WTC11 (cell line): ENCODE data around the gene RSPH9. TPM values are rescaled to one million over a fixed set of nuclear protein-coding genes. Genes with fewer than 3 reads are reported as not detected.
A peak's percentile ranks its signal among the peaks of the same experiment; 100 is the strongest.

Source experiments
- ATAC-seq: fragments of 200-7000 bp; cut with Tn5 transposase; 2 replicates; pipeline ENCODE4 v1.10.0; 2021; ENCODE audit warnings: mild to moderate bottlenecking, moderate library complexity
- CTCF ChIA-PET: fragments of 300-600 bp; sonication (Branson Sonifier 250); formaldehyde crosslinking; loops from one replicate; lab custom pipeline; 2021; ENCODE audit warnings: antibody characterized with exemption; lab: Charles Lee
- POLR2A ChIA-PET: fragments of 350-600 bp; sonication (Branson Sonifier 250); formaldehyde crosslinking; loops from one replicate; lab custom pipeline; 2021; ENCODE audit warnings: antibody characterized with exemption; lab: Charles Lee
- DNase-seq: peaks from one replicate; pipeline ENCODE4 v3.0.0; 2021; ENCODE audit warnings: low spot score
- H3K27ac Mint-ChIP-seq: 2 replicates; pipeline ENCODE4 v1.8.0; 2021; ENCODE audit warnings: mixed read lengths
- H3K27me3 Mint-ChIP-seq: 2 replicates; pipeline ENCODE4 v1.8.0; 2021; ENCODE audit warnings: low read depth, mild to moderate bottlenecking, moderate library complexity, mixed read lengths
- H3K36me3 Mint-ChIP-seq: 2 replicates; pipeline ENCODE4 v1.8.0; 2021; ENCODE audit warnings: mixed read lengths
- H3K4me1 Mint-ChIP-seq: 2 replicates; pipeline ENCODE4 v1.8.0; 2022; ENCODE audit warnings: mixed read lengths
- H3K4me3 Mint-ChIP-seq: 2 replicates; pipeline ENCODE4 v1.8.0; 2021; ENCODE audit warnings: mild to moderate bottlenecking, moderate library complexity, mixed read lengths
- H3K9me3 Mint-ChIP-seq: 2 replicates; pipeline ENCODE4 v1.8.0; 2021; ENCODE audit warnings: mixed read lengths
- JAZF1 ChIP-seq: fragments of 250-450 bp; sonication (Bioruptor Pico); IDR thresholded peaks from 2 replicates; pipeline ENCODE4 v1.9.0; 2021; ENCODE audit warnings: moderate library complexity, mild to moderate bottlenecking, inconsistent platforms
- NFE2L1 ChIP-seq: sonication (generic); formaldehyde crosslinking; IDR thresholded peaks from 2 replicates; pipeline ENCODE4 v1.8.1; 2023; ENCODE audit warnings: missing genetic modification reagents
- SOX15 ChIP-seq: fragments of 250-450 bp; sonication (Bioruptor Pico); IDR thresholded peaks from 2 replicates; pipeline ENCODE4 v1.9.0; 2021; ENCODE audit warnings: mild to moderate bottlenecking
- TP53 ChIP-seq: sonication (generic); formaldehyde crosslinking; IDR thresholded peaks from 2 replicates; pipeline ENCODE4 v1.8.1; 2023; ENCODE audit warnings: mild to moderate bottlenecking, missing genetic modification reagents
- ZBTB21 ChIP-seq: sonication (generic); formaldehyde crosslinking; IDR thresholded peaks from 2 replicates; pipeline ENCODE4 v1.8.1; 2023; ENCODE audit warnings: mild to moderate bottlenecking, missing genetic modification reagents, borderline replicate concordance
- ZNF121 ChIP-seq: sonication (generic); formaldehyde crosslinking; IDR thresholded peaks from 2 replicates; pipeline ENCODE4 v1.8.0; 2023; ENCODE audit warnings: missing genetic modification reagents
- ZNF416 ChIP-seq: fragments of 250-450 bp; sonication (Bioruptor Pico); IDR thresholded peaks from 2 replicates; pipeline ENCODE4 v1.9.0; 2021; ENCODE audit warnings: mild to moderate bottlenecking, inconsistent platforms
- ZNF423 ChIP-seq: fragments of 250-450 bp; sonication (Bioruptor Pico); IDR thresholded peaks from 2 replicates; pipeline ENCODE4 v2.1.2; 2022; ENCODE audit warnings: mild to moderate bottlenecking, moderate library complexity
- total RNA-seq: library from RNA; stranded (reverse); gene quantifications from 3 replicates; pipeline ENCODE4 v1.2.3, GENCODE V29; 2021
- TF ChIP-seq, protein P1 (sequence below): fragments of 250-450 bp; sonication (Bioruptor Pico); conservative IDR thresholded peaks from 2 replicates; pipeline ENCODE4 v1.9.0; 2021; ENCODE audit warnings: mild to moderate bottlenecking
- TF ChIP-seq, protein P2 (sequence below): sonication (generic); formaldehyde crosslinking; IDR thresholded peaks from 2 replicates; pipeline ENCODE4 v1.8.1; 2022; ENCODE audit warnings: missing genetic modification reagents, borderline replicate concordance
- TF ChIP-seq, protein P3 (sequence below): sonication (generic); formaldehyde crosslinking; IDR thresholded peaks from 2 replicates; pipeline ENCODE4 v1.8.0; 2022; ENCODE audit warnings: missing genetic modification reagents
- TF ChIP-seq, protein P4 (sequence below): sonication (generic); formaldehyde crosslinking; conservative IDR thresholded peaks from 2 replicates; pipeline ENCODE4 v1.8.1; 2023; ENCODE audit warnings: mild to moderate bottlenecking, low read depth, missing genetic modification reagents, moderate library complexity

Gene RSPH9
- total RNA-seq, 1 experiment from 2014 or later, result 0.35 TPM

DNA sequence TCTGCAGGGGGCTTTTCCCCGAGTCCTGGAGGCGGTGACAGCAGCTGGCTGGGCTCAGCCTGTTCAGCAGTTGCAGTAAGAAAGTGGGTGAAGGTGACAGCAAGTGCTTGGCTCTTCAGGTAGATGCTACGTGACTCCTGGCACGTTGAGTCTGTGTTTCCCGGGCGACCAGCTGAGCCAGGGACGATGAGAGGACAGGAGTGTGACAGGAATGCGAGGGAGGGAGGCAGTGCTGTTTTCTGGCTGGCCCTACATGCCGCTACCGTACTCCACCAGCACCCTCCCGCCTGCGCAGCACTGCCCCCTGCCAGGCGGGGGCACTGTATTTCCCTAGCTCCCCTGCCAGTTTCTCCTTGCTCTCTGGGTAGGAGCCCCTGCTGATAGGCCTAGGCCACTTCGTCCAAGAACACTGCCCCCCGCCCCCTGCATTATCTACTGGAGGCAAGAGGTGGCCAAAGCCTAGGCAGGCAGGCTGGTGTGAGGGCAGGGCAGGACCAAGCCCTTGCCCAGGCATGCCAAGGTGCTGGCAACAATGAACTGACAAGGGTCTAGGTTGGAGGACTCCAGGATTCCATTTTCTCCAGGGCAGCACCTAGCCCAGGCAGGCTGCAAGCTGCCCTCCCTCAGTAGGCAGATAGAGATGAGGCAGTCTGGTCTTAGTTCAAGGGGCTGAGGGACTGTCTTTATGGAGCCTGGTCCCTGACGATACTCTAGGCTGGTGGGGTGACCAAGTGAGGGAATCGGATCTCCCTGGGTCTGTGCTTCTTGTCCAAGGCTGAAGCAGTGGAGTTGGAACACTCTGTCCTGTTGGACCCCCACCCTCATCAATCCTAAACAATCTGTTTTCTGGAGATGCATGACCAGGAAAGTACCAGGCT lies 23.6 kb downstream of the RSPH9 start (continued):
- TF ChIP-seq, protein P1, sequence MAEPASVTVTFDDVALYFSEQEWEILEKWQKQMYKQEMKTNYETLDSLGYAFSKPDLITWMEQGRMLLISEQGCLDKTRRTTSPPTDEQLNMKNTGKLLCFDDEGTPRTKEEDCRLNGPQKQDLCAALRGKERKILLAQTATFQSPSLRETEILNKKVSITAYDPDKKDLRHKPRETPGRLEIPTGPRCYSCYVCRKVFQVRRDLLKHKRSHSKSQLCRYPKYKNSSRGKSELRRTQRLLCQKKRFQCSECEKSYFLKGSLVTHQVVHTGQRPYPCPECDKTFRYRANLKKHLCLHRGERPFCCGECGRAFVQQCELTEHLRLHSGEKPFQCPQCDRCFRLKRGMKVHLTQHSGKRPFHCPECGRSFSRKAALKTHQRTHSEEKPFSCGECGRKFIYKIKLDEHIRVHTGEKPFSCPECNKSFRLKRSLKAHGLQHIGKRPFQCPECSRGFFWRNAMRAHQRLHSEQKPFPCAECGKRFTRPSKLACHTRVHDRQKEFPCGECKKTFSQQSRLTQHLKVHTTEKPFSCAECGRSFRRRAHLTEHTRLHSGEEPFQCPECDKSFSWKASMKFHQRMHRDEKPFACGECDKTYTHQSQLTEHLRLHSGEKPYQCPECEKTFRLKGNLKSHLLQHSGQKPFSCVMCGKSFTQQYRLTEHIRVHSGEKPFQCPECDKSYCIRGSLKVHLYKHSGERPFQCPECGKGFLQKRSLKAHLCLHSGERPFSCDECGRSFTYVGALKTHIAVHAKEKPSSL (CRISPR knock-in tag), result peak; percentile 65; the same call in 1 of the 2 replicates
- TF ChIP-seq, protein P2, sequence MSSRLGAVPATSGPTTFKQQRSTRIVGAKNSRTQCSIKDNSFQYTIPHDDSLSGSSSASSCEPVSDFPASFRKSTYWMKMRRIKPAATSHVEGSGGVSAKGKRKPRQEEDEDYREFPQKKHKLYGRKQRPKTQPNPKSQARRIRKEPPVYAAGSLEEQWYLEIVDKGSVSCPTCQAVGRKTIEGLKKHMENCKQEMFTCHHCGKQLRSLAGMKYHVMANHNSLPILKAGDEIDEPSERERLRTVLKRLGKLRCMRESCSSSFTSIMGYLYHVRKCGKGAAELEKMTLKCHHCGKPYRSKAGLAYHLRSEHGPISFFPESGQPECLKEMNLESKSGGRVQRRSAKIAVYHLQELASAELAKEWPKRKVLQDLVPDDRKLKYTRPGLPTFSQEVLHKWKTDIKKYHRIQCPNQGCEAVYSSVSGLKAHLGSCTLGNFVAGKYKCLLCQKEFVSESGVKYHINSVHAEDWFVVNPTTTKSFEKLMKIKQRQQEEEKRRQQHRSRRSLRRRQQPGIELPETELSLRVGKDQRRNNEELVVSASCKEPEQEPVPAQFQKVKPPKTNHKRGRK (CRISPR knock-in tag), result no peak
- TF ChIP-seq ZNF121 (CRISPR knock-in tag), result no peak
- TF ChIP-seq ZNF416 (CRISPR knock-in tag), result peak; percentile 43
- no peak for TF ChIP-seq NFE2L1 (CRISPR knock-in tag)
- TF ChIP-seq JAZF1 (CRISPR knock-in tag), result no peak
- TF ChIP-seq, protein P3, sequence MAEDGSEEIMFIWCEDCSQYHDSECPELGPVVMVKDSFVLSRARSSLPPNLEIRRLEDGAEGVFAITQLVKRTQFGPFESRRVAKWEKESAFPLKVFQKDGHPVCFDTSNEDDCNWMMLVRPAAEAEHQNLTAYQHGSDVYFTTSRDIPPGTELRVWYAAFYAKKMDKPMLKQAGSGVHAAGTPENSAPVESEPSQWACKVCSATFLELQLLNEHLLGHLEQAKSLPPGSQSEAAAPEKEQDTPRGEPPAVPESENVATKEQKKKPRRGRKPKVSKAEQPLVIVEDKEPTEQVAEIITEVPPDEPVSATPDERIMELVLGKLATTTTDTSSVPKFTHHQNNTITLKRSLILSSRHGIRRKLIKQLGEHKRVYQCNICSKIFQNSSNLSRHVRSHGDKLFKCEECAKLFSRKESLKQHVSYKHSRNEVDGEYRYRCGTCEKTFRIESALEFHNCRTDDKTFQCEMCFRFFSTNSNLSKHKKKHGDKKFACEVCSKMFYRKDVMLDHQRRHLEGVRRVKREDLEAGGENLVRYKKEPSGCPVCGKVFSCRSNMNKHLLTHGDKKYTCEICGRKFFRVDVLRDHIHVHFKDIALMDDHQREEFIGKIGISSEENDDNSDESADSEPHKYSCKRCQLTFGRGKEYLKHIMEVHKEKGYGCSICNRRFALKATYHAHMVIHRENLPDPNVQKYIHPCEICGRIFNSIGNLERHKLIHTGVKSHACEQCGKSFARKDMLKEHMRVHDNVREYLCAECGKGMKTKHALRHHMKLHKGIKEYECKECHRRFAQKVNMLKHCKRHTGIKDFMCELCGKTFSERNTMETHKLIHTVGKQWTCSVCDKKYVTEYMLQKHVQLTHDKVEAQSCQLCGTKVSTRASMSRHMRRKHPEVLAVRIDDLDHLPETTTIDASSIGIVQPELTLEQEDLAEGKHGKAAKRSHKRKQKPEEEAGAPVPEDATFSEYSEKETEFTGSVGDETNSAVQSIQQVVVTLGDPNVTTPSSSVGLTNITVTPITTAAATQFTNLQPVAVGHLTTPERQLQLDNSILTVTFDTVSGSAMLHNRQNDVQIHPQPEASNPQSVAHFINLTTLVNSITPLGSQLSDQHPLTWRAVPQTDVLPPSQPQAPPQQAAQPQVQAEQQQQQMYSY, result no peak
- no peak for TF ChIP-seq ZBTB21 (CRISPR knock-in tag)
- TF ChIP-seq SOX15 (CRISPR knock-in tag), result no peak
- TF ChIP-seq TP53 (CRISPR knock-in tag), result no peak
- peak; percentile 87 for TF ChIP-seq ZNF423 (CRISPR knock-in tag)

DNA sequence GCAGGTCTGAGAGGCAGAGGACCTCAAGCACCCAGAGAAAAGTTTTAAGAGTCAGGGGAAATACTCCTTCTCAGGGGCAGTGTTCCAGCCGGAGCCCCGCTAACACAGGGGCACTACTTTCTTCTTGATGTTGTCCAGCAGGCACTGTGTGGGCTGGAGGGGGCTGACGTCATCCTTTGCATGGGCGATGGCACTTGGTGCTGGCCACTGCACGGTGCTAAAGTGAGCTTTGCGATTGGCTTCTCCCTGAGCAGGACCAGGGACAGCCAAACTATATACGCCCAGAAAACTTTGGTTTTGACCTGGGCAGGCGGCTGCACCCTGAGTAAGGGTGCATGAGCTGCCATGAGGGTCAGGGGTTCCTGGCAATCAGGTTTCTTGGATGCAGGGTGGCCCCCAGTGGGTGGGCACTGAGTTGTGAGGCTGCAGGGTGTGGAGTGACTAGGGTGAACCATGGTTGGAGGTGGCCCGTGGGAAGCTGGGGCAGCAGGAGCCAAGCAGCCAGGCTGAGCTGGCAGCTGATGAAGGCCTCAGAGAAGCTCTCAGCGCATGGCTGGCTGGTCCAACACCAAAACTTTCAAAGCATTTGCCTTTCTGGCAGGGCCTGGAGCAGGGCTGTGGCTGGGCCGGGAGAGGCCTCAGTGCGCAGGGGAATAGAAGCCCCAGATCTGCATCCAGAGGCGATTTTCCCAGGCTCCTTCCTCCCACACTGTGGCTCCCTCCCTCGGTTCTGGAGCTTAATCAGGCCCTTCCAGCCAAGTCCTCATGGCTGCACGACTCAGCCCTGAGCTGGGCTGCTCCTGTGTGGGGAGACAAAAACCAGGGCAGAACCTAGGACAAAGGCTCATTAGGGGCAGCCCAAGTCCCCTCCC lies 24.4 kb downstream of the RSPH9 start:
- ChIA-PET CTCF (interaction anchor here (0.5 to 7.0 kb wide), 21 partner anchors 9 to 410 kb away, joined by 3 to 68 read pairs (median 5); partner anchors contain the start of genes GTPBP2, RSPH9 and VEGFA), POLR2A (interaction anchor here (0.5 to 2.3 kb wide), 5 partner anchors 19 to 225 kb away, joined by 3 to 9 read pairs (median 4); partner anchors contain the start of genes GTPBP2 and VEGFA)
- Mint-ChIP-seq H3K27ac (peak overlapping the region; percentile 78), H3K27me3 (peaks cover 8% of the 10 kb centered on the region)
- TF ChIP-seq, protein P4, sequence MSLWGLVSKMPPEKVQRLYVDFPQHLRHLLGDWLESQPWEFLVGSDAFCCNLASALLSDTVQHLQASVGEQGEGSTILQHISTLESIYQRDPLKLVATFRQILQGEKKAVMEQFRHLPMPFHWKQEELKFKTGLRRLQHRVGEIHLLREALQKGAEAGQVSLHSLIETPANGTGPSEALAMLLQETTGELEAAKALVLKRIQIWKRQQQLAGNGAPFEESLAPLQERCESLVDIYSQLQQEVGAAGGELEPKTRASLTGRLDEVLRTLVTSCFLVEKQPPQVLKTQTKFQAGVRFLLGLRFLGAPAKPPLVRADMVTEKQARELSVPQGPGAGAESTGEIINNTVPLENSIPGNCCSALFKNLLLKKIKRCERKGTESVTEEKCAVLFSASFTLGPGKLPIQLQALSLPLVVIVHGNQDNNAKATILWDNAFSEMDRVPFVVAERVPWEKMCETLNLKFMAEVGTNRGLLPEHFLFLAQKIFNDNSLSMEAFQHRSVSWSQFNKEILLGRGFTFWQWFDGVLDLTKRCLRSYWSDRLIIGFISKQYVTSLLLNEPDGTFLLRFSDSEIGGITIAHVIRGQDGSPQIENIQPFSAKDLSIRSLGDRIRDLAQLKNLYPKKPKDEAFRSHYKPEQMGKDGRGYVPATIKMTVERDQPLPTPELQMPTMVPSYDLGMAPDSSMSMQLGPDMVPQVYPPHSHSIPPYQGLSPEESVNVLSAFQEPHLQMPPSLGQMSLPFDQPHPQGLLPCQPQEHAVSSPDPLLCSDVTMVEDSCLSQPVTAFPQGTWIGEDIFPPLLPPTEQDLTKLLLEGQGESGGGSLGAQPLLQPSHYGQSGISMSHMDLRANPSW (CRISPR knock-in tag), result no peak
- TF ChIP-seq, all 79 proteins: peak for 0
- Mint-ChIP-seq H3K9me3 (no peaks in the 10 kb centered on the region), H3K4me3 (peak overlapping the region; percentile 55; the same call in 1 of the 2 replicates), H3K4me1 (peaks cover 36% of the 10 kb centered on the region), H3K36me3 (peaks cover 26% of the 10 kb centered on the region)
- DNase-seq (no peak), ATAC-seq (peak; percentile 10)
